HepG2 (cell line): ENCODE results near the gene CDC6. TPM values are rescaled to one million over a fixed set of nuclear protein-coding genes. Genes with fewer than 3 reads are reported as not detected.
A peak's percentile ranks its signal among the peaks of the same experiment; 100 is the strongest.

Source experiments
- ATAC-seq: fragments of 200-7000 bp; cut with Tn5 transposase; 3 replicates; pipeline ENCODE4 v1.9.1; 2020; ENCODE audit warnings: mild to moderate bottlenecking, moderate library complexity
- BruUV-seq: library from RNA; stranded (reverse); fragments of 400-500 nt; replicated peaks from 2 replicates; lab custom pipeline; 2021; lab: Mats Ljungman, UMichigan
- CTCF ChIA-PET: fragments of 300-600 bp; formaldehyde crosslinking; extraction: SDS; loops from one replicate; lab custom pipeline; 2021; ENCODE audit warnings: low total read pairs, inconsistent platforms, low intra/inter-chr PET ratio; lab: Yijun Ruan, JAX
- POLR2A ChIA-PET: fragments of 350-600 bp; sonication (Branson Sonifier 250); formaldehyde crosslinking; loops from one replicate; lab custom pipeline; 2020; ENCODE audit warnings: antibody characterized with exemption, inconsistent platforms; lab: Yijun Ruan, JAX
- DNase-seq: peaks from one replicate; pipeline ENCODE4 v3.0.0-alpha.2; 2015; ENCODE audit warnings: low spot score
- FAIRE-seq: peaks from 3 replicates; lab custom pipeline; 2011; peaks lifted over from hg19 to GRCh38; lab: Jason Lieb, UNC
- H2AFZ ChIP-seq: one replicate; pipeline ENCODE4 v1.6.1; 2011; ENCODE audit warnings: low read length, inconsistent platforms
- H3K27ac ChIP-seq: fragments of 300-600 bp; 3 replicates; pipeline ENCODE4 v1.8.0; 2011; ENCODE audit warnings: mixed run types, mild to moderate bottlenecking, mixed read lengths, low read length, inconsistent platforms; ENCODE audit not compliant: insufficient read depth; ENCODE audit errors: extremely low read length
- H3K27me3 ChIP-seq, 2 experiments: fragments of 200-600 bp in 1 of 2; 2 replicates in 1 of 2; 3 replicates in 1 of 2; pipeline versions ENCODE4 v1.6.0 to v1.8.0; 2011; ENCODE audit warnings: low read length in 2 of 2, mild to moderate bottlenecking in 2 of 2, moderate library complexity in 2 of 2, inconsistent platforms in 1 of 2; ENCODE audit not compliant: insufficient read depth in 2 of 2, control insufficient read depth in 1 of 2
- H3K36me3 ChIP-seq, 2 experiments: fragments of 200-600 bp in 1 of 2; replicated peaks in 1 of 2; 2 replicates in 1 of 2; 3 replicates in 1 of 2; pipeline versions ENCODE4 v1.5.1 to v1.8.0; 2011; ENCODE audit warnings: low read length in 2 of 2, inconsistent platforms in 1 of 2; ENCODE audit not compliant: insufficient read depth in 2 of 2, control insufficient read depth in 1 of 2
- H3K4me1 ChIP-seq: 2 replicates; pipeline ENCODE4 v1.5.1; 2012; ENCODE audit warnings: low read length, inconsistent platforms; ENCODE audit not compliant: insufficient read depth
- H3K4me2 ChIP-seq: 2 replicates; pipeline ENCODE4 v1.6.0; 2011; ENCODE audit warnings: low read depth, low read length, inconsistent platforms
- H3K4me3 ChIP-seq, 3 experiments: fragments of 200-600 bp in 1 of 3; sonication (generic), shearing (Covaris generic) in 1 of 3; replicated peaks in 1 of 3; 2 replicates each; pipeline ENCODE4 v1.5.1; 2011 to 2016; ENCODE audit warnings: low read length in 3 of 3, inconsistent platforms in 2 of 3, low read depth in 2 of 3, mild to moderate bottlenecking in 2 of 3, control low read depth in 1 of 3, mixed read lengths in 1 of 3; ENCODE audit not compliant: insufficient read depth in 1 of 3
- H3K79me2 ChIP-seq: one replicate; pipeline ENCODE4 v1.6.1; 2011; ENCODE audit warnings: low read length, inconsistent platforms; ENCODE audit not compliant: insufficient read depth
- H3K9ac ChIP-seq: 2 replicates; pipeline ENCODE4 v1.6.0; 2011; ENCODE audit warnings: mild to moderate bottlenecking, low read depth, low read length, inconsistent platforms; ENCODE audit not compliant: insufficient read depth
- H3K9me3 ChIP-seq: 2 replicates; pipeline ENCODE4 v1.5.1; 2012; ENCODE audit warnings: mild to moderate bottlenecking, low read length
- H4K20me1 ChIP-seq: 2 replicates; pipeline ENCODE4 v1.6.0; 2011; ENCODE audit warnings: inconsistent platforms, mild to moderate bottlenecking, low read length, moderate library complexity; ENCODE audit not compliant: insufficient read depth
- NFKB2 ChIP-seq: sonication (generic); formaldehyde crosslinking; IDR thresholded peaks from 2 replicates; pipeline ENCODE4 v1.4.0; 2020; ENCODE audit warnings: missing genetic modification reagents, borderline replicate concordance
- ZNF724P ChIP-seq: sonication (generic); formaldehyde crosslinking; IDR thresholded peaks from 2 replicates; pipeline ENCODE4 v1.8.0; 2022; ENCODE audit warnings: missing genetic modification reagents, borderline replicate concordance
- WGBS: methylation state at CpG from one replicate; pipeline ENCODE4 v1.1.6; 2017; ENCODE audit warnings: low lambda C conversion rate; 5-methylcytosine and 5-hydroxymethylcytosine counted together
- in situ Hi-C: cut with HindIII; loops from 2 replicates; pipeline ENCODE4 v1.10.0; 2017; ENCODE audit warnings: low pct_unique_long_range_greater_than_20kb; ENCODE audit not compliant: extremely low pct_ligation_motif_present
- intact Hi-C: fragments of 100-400 bp; cut with micrococcal nuclease; formaldehyde crosslinking; loops from one replicate; pipeline ENCODE4 v1.10.0; 2022; ENCODE audit not compliant: unreplicated experiment
- polyA plus RNA-seq, 8 experiments: library from polyadenylated mRNA; depleted of rRNA in 3 of 8; stranded (reverse) in 7 of 8; unstranded in 1 of 8; fragments of >200 nt; fragmentation: Illumina TruSeq in 4 of 8; extraction: Trizol in 4 of 8; gene quantifications; 2 replicates each; pipeline versions ENCODE4 v1.2.1 to v1.2.3, GENCODE V29; 2011 to 2016; ENCODE audit warnings: low read depth in 4 of 8, missing spikeins in 1 of 8, mixed read lengths in 1 of 8; ENCODE audit not compliant: insufficient read depth in 1 of 8
- total RNA-seq, 5 experiments: library from RNA; depleted of rRNA; stranded (reverse); fragments of >200 nt; fragmentation: Illumina TruSeq; extraction: Trizol; gene quantifications; 2 replicates each; pipeline ENCODE4 v1.2.3, GENCODE V29; 2016; ENCODE audit warnings: low read depth in 1 of 5
- TF ChIP-seq, protein P1 (sequence below): sonication (generic); formaldehyde crosslinking; IDR thresholded peaks from 2 replicates; pipeline ENCODE4 v1.5.0; 2020; ENCODE audit warnings: missing genetic modification reagents, mild to moderate bottlenecking, borderline replicate concordance
- TF ChIP-seq, protein P2 (sequence below): sonication (generic); formaldehyde crosslinking; IDR thresholded peaks from 2 replicates; pipeline ENCODE4 v1.4.0; 2020; ENCODE audit warnings: missing genetic modification reagents

The CDC6 gene
- total and polyA plus RNA-seq, 2 of the 13 experiments (the other 11 are each of a cell fraction or from before 2014, with no cell fraction given), result 17.4 to 114 TPM

DNA sequence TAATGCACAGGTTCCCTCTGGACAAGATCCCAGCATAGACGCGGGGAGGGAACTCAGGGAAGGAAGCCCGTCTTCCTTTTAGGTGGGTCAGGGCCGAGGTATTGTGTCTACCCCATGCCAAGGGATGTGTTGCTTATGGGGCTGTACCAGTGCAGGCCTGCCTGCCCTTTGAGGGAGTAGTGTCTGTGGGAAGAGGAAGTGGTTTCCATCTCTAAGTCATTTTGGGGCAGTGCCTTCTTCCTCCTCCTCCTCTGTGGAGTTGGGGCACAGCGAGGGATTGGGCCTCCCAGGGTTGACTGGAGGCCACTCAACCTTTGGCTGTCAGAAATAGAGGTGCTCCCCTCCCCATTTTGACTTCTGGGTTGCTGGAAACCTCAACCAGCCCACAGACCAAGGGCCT lies 50.4 kb downstream of the CDC6 start (continued):
- TF ChIP-seq, protein P1, sequence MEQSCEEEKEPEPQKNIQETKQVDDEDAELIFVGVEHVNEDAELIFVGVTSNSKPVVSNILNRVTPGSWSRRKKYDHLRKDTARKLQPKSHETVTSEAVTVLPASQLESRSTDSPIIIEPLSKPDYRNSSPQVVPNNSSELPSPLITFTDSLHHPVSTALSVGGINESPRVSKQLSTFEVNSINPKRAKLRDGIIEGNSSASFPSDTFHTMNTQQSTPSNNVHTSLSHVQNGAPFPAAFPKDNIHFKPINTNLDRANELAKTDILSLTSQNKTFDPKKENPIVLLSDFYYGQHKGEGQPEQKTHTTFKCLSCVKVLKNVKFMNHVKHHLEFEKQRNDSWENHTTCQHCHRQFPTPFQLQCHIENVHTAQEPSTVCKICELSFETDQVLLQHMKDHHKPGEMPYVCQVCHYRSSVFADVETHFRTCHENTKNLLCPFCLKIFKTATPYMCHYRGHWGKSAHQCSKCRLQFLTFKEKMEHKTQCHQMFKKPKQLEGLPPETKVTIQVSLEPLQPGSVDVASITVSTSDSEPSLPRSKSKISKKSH, result no peak

DNA sequence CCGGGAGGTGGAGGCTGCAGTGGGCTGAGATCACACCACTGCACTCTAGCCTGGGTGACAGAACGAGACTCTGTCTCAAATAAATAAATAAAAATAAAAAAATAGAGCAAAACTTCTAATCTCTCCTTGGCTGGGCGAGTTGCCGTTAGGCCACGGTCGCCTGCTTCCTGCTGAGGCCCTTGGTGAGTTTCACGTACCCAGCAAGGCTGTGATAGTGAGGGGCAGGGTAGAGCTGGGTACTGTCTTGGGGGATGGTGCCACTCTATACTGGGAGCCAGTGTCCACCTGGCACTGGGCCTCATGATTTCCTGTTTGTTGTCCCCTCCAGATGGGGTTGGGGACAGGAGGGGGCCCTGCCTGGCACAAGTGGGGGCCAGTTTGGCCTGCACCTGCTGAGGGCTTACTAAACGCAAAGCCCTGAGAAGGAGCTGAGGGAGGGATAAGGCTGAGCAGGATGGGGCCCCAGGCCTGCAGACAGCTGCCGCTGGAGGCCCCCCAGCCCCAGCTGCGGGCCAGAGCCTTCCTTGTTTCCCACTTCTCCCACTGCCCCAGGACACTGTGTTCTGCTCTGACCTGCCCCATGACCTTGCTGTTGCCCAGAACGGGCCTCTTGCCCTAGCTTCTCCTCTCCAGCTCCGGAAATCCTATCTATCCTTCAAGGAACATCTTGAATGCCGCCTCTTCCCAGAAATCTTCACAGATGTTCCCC lies 51.4 kb downstream of the CDC6 start:
- FAIRE-seq (no peak), DNase-seq (no peak), ATAC-seq (no peak)
- WGBS, result 87% methylated on average over 13 of the region's 13 CpGs
- H3K27me3 ChIP-seq, result no peaks in the 10 kb centered on the region
- no peak overlapping the region for H2AFZ ChIP-seq
- H3K4me2 ChIP-seq, result no peak overlapping the region
- POLR2A ChIA-PET, result no interaction called here
- peaks cover 16% of the 10 kb centered on the region for H4K20me1 ChIP-seq
- no peaks in the 10 kb centered on the region for H3K9me3 ChIP-seq
- H3K4me3 ChIP-seq, result no peak overlapping the region
- H3K4me1 ChIP-seq, result peaks cover 49% of the 10 kb centered on the region
- intact Hi-C loops (no loop called here), in situ Hi-C loops (no loop called here)
- CTCF ChIA-PET, result no interaction called here
- TF ChIP-seq, protein P2, sequence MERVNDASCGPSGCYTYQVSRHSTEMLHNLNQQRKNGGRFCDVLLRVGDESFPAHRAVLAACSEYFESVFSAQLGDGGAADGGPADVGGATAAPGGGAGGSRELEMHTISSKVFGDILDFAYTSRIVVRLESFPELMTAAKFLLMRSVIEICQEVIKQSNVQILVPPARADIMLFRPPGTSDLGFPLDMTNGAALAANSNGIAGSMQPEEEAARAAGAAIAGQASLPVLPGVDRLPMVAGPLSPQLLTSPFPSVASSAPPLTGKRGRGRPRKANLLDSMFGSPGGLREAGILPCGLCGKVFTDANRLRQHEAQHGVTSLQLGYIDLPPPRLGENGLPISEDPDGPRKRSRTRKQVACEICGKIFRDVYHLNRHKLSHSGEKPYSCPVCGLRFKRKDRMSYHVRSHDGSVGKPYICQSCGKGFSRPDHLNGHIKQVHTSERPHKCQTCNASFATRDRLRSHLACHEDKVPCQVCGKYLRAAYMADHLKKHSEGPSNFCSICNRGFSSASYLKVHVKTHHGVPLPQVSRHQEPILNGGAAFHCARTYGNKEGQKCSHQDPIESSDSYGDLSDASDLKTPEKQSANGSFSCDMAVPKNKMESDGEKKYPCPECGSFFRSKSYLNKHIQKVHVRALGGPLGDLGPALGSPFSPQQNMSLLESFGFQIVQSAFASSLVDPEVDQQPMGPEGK (CRISPR knock-in tag), result 0 out of 2 replicates have a peak, but pooled peaks have one; percentile 10
- TF ChIP-seq NFKB2 (CRISPR knock-in tag) (no peak), ZNF724P (no peak)
- no peak overlapping the region for H3K9ac ChIP-seq
- BruUV-seq, result no TSS peak
- H3K36me3 ChIP-seq, result peaks cover 0 to 1% of the 10 kb centered on the region in 2 experiments; a peak in 1 of 5 replicates
- peaks cover 14% of the 10 kb centered on the region for H3K79me2 ChIP-seq
- no peak overlapping the region for H3K27ac ChIP-seq
